Hepatocyte (in vitro differentiated cells): ENCODE results near the gene INTS3.

ENCODE experiments used
- CTCF ChIP-seq: fragments of 200-600 bp; sonication (generic); IDR thresholded peaks from 2 replicates; pipeline ENCODE4 v1.5.1; 2016; ENCODE audit warnings: antibody characterized with exemption, mild to moderate bottlenecking; ENCODE audit not compliant: poor library complexity
- EZH2 ChIP-seq: fragments of 200-600 bp; sonication (generic); IDR thresholded peaks from 2 replicates; pipeline ENCODE4 v1.6.1; 2016; ENCODE audit warnings: antibody characterized with exemption, mild to moderate bottlenecking, borderline replicate concordance
- EZH2phosphoT487 ChIP-seq: fragments of 200-600 bp; sonication (generic); IDR thresholded peaks from one replicate; pipeline ENCODE4 v1.6.1; 2018; ENCODE audit warnings: antibody characterized with exemption, mild to moderate bottlenecking, low read depth, moderate library complexity; ENCODE audit not compliant: unreplicated experiment, severe bottlenecking

- TF ChIP-seq CTCF (no peak), EZH2 (no peak), EZH2phosphoT487 (no peak)
Measured at GRCh38 chr1:153733970-153734369, 6.1 kb downstream of the INTS3 start.
